ENCODE results near the gene PPEF2. TPM values are rescaled to one million over a fixed set of nuclear protein-coding genes. Genes with fewer than 3 reads are reported as not detected.

Gene PPEF2
- total RNA-seq, 1 experiment from 2014 or later: not detected

DNA sequence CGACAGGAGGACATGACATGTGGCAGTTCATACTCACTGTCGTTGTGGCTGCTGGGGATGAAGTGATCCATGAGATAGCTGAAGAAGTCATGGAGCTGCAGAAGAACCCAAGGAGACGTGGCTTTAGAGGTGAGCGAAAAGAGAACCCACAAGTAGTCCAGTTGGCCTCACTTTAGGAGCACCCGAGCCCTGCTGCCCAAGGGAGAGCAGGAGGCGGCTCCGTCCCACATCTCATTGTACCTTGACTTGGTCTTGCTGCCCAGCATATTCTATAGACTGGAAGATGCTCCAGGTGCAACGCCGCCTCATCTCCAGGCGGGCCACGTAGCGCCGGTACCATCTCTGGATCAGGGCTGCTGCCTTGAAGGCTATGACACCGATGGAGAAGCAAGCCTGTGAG, 10.6 kb downstream of the PPEF2 start:
- no peak overlapping the region for H2BK120ac ChIP-seq (ENCODE audit: low read depth, low read length, poor library complexity, severe bottlenecking)
- H3K14ac ChIP-seq (ENCODE audit: insufficient read depth, low read length): no peak overlapping the region
- no peak overlapping the region for H3K18ac ChIP-seq (ENCODE audit: insufficient read length, low read depth, low read length)
- H3K23me2 ChIP-seq (ENCODE audit: insufficient read length, low read depth, low read length, poor library complexity, severe bottlenecking): no peaks in the 10 kb centered on the region
- no peaks in the 10 kb centered on the region for H3K4me1 ChIP-seq (ENCODE audit: insufficient read depth, low read length)
- no peak overlapping the region for H2AK5ac ChIP-seq (ENCODE audit: insufficient read length, low read length)
- H2BK12ac ChIP-seq (ENCODE audit: insufficient read length, low read depth, low read length): no peak overlapping the region
- no peak overlapping the region for H3K9ac ChIP-seq (ENCODE audit: extremely low read depth, insufficient read length, low read length)
- no peak overlapping the region for H3K56ac ChIP-seq (ENCODE audit: insufficient read length, low read depth, low read length)
- no peaks in the 10 kb centered on the region for H3K79me1 ChIP-seq (ENCODE audit: insufficient read depth, low read depth, low read length, poor library complexity, severe bottlenecking)
- no peaks in the 10 kb centered on the region for H3K79me2 ChIP-seq (ENCODE audit: insufficient read depth, low read length)
- H3K9me3 Mint-ChIP-seq: peaks cover 0 to 3% of the 10 kb centered on the region in 2 experiments; a peak in 3 of 5 replicates
- no peak for DNase-seq
- H4K91ac ChIP-seq (ENCODE audit: insufficient read length, low read depth, low read length): no peak overlapping the region
- H3K27ac ChIP-seq (ENCODE audit: insufficient read length, low read depth, low read length): no peak overlapping the region
- no peak overlapping the region for H4K5ac ChIP-seq (ENCODE audit: insufficient read length, low read depth, low read length)
- H3K27me3 Mint-ChIP-seq (ENCODE audit: low read depth): no peaks in the 10 kb centered on the region
- no peak overlapping the region for H3K27ac Mint-ChIP-seq
- H2AFZ ChIP-seq (ENCODE audit: low read length): no peak overlapping the region
- H3K4ac ChIP-seq (ENCODE audit: low read depth, low read length): no peak overlapping the region
- no peak overlapping the region for H2BK20ac ChIP-seq (ENCODE audit: low read depth, low read length, poor library complexity, severe bottlenecking)
- no peak overlapping the region for H2BK5ac ChIP-seq (ENCODE audit: insufficient read length, low read length)
- peaks cover 0 to 3% (median 0%) of the 10 kb centered on the region in 3 experiments; a peak in 2 of 7 replicates for H3K36me3 Mint-ChIP-seq (ENCODE audit: insufficient read depth in 1 of 3, low read depth in 3 of 3)
- no peak overlapping the region for H3T11ph ChIP-seq (ENCODE audit: low read length)
- H3K9me3 ChIP-seq (ENCODE audit: control insufficient read depth, low read depth, low read length): no peaks in the 10 kb centered on the region
- H3K23ac ChIP-seq (ENCODE audit: insufficient read length, low read depth, low read length): no peak overlapping the region
- H4K20me1 ChIP-seq (ENCODE audit: control insufficient read depth, insufficient read depth, insufficient read length): no peaks in the 10 kb centered on the region
- H3K4me3 Mint-ChIP-seq: no peak overlapping the region
- TF ChIP-seq, protein P1, sequence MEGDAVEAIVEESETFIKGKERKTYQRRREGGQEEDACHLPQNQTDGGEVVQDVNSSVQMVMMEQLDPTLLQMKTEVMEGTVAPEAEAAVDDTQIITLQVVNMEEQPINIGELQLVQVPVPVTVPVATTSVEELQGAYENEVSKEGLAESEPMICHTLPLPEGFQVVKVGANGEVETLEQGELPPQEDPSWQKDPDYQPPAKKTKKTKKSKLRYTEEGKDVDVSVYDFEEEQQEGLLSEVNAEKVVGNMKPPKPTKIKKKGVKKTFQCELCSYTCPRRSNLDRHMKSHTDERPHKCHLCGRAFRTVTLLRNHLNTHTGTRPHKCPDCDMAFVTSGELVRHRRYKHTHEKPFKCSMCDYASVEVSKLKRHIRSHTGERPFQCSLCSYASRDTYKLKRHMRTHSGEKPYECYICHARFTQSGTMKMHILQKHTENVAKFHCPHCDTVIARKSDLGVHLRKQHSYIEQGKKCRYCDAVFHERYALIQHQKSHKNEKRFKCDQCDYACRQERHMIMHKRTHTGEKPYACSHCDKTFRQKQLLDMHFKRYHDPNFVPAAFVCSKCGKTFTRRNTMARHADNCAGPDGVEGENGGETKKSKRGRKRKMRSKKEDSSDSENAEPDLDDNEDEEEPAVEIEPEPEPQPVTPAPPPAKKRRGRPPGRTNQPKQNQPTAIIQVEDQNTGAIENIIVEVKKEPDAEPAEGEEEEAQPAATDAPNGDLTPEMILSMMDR (conservative IDR thresholded peaks at IDR 0.05): no peak
- no CpG with 5 or more reads among the region's 14 CpGs for WGBS (ENCODE audit: extremely low coverage, insufficient read length, low lambda C conversion rate)
- H2BK15ac ChIP-seq (ENCODE audit: low read depth, low read length): no peak overlapping the region
- no peaks in the 10 kb centered on the region for H3K27me3 ChIP-seq (ENCODE audit: insufficient read depth, low read length)
- no peak overlapping the region for H3K4me2 ChIP-seq (ENCODE audit: insufficient read depth, insufficient read length, low read length)
- H3K4me1 Mint-ChIP-seq: no peaks in the 10 kb centered on the region; a peak in 1 of 4 replicates
- H4K8ac ChIP-seq (replicated peaks; ENCODE audit: insufficient read length, low read depth, low read length): no peak overlapping the region

Data from H9 (cell line).